AG04449 (cell line): ENCODE results near the gene EIF2AK3.
"Not testable (repeated sequence)": the region's sequence is repeated elsewhere in the genome, so short reads cannot be mapped to it uniquely, and the experiment has no call there.

ENCODE experiments used
- CTCF ChIA-PET: fragments of 350-600 bp; formaldehyde crosslinking; extraction: SDS; loops from one replicate; lab custom pipeline; 2021; ENCODE audit warnings: antibody characterized with exemption; lab: Yijun Ruan, JAX
- POLR2A ChIA-PET: fragments of 400-600, 350-600 bp; formaldehyde crosslinking; extraction: SDS; loops from one replicate; lab custom pipeline; 2020; ENCODE audit warnings: antibody characterized with exemption, inconsistent platforms; lab: Yijun Ruan, JAX
- DNase-seq: peaks from one replicate; pipeline ENCODE4 v3.0.0-alpha.2; 2010; ENCODE audit warnings: low read depth, low spot score
- H3K4me3 ChIP-seq: 2 replicates; pipeline ENCODE4 v1.5.1; 2011; ENCODE audit warnings: low read depth, mild to moderate bottlenecking, control low read depth, low read length
- CTCF ChIP-seq: IDR thresholded peaks from one replicate; pipeline ENCODE4 v1.5.1; 2011; ENCODE audit warnings: mild to moderate bottlenecking, moderate library complexity, low read length, control low read depth, inconsistent platforms; ENCODE audit not compliant: insufficient read depth; ENCODE audit errors: missing control alignments

EIF2AK3 gene

GRCh38 chr2:88657131-88657530 lies 29.9 kb upstream of the EIF2AK3 start:
- H3K4me3 ChIP-seq = no peak overlapping the region
- TF ChIP-seq CTCF = no peak
- POLR2A ChIA-PET = no interaction called here
- no peak for DNase-seq
- CTCF ChIA-PET = interaction anchor here (2.3 to 20.5 kb wide), 3 partner anchors 14 to 73 kb away, joined by 6 to 692 read pairs (median 145); no protein-coding TSS in a partner anchor

- no peak for DNase-seq
- H3K4me3 ChIP-seq = no peak overlapping the region
- ChIA-PET CTCF (interaction anchor here (0.5 to 20.5 kb wide), 5 partner anchors 14 to 72 kb away, joined by 3 to 692 read pairs (median 6); no protein-coding TSS in a partner anchor), POLR2A (no interaction called here)
- TF ChIP-seq CTCF = no peak
These were observed 29.4 kb upstream of the EIF2AK3 start for GRCh38 chr2:88656690-88657089.

GRCh38 chr2:88654714-88655113 lies 27.4 kb upstream of the EIF2AK3 start:
- CTCF ChIA-PET = interaction anchor here (2.5 to 4.1 kb wide), 2 partner anchors 14 to 17 kb away, joined by 18 to 23 read pairs; no protein-coding TSS in a partner anchor
- TF ChIP-seq CTCF = no peak
- POLR2A ChIA-PET = no interaction called here
- no peak for DNase-seq
- no peak overlapping the region for H3K4me3 ChIP-seq

GRCh38 chr2:88651646-88652045 lies 24.4 kb upstream of the EIF2AK3 start:
- DNase-seq = no peak
- no peak for TF ChIP-seq CTCF
- CTCF ChIA-PET = interaction anchor here (0.9 to 4.1 kb wide), 2 partner anchors 21 to 61 kb away, joined by 3 to 18 read pairs; no protein-coding TSS in a partner anchor
- POLR2A ChIA-PET = no interaction called here
- H3K4me3 ChIP-seq = no peak overlapping the region

GRCh38 chr2:88645291-88645882 lies 18.1 kb upstream of the EIF2AK3 start:
- not testable (repeated sequence) for DNase-seq

GRCh38 chr2:88642278-88642677 lies 15.0 kb upstream of the EIF2AK3 start:
- POLR2A ChIA-PET = no interaction called here
- CTCF ChIA-PET = no interaction called here
- H3K4me3 ChIP-seq = no peak overlapping the region
- TF ChIP-seq CTCF = no peak
- DNase-seq = no peak

More at GRCh38 chr2:88645291-88645882, 18.1 kb upstream of the EIF2AK3 start:
- POLR2A ChIA-PET, H3K4me3 ChIP-seq: not testable (repeated sequence)
- CTCF ChIA-PET = interaction anchor here (0.6 to 1.3 kb wide), 4 partner anchors 14 to 95 kb away, joined by 3 to 4 read pairs (median 3); no protein-coding TSS in a partner anchor

GRCh38 chr2:88641330-88641729 lies 14.1 kb upstream of the EIF2AK3 start:
- no peak overlapping the region for H3K4me3 ChIP-seq
- DNase-seq = no peak
- no peak for TF ChIP-seq CTCF
- CTCF ChIA-PET = no interaction called here
- POLR2A ChIA-PET = no interaction called here
